Right lobe of liver (tissue), 6 donors: ENCODE data around the gene PIGZ. TPM values are rescaled to one million over a fixed set of nuclear protein-coding genes. Genes with fewer than 3 reads are reported as not detected.

Experiments used
- ATAC-seq, 4 donors: fragments of 200-7000 bp; cut with Tn5 transposase; one replicate each; pipeline ENCODE4 v1.9.1; 2020; ENCODE audit warnings: mild to moderate bottlenecking in 4 of 4, moderate library complexity in 4 of 4
- DNase-seq, 3 donors: peaks; one replicate each; pipeline ENCODE4 v3.0.0-alpha.2; 2020
- H3K27ac ChIP-seq, 3 donors: fragments of 200-600 bp; one replicate each; pipeline ENCODE4 v1.8.0; 2022
- H3K27me3 ChIP-seq, 2 donors: fragments of 200-600 bp; one replicate each; pipeline ENCODE4 v1.8.0; 2022
- H3K36me3 ChIP-seq, 4 donors: fragments of 200-600 bp; sonication (generic) in 1 of 4; one replicate each; pipeline versions ENCODE4 v1.5.1 to v1.8.0; 2017 to 2022; ENCODE audit warnings: control low read depth in 1 of 4
- H3K4me1 ChIP-seq, 4 donors: fragments of 200-600 bp; sonication (generic) in 1 of 4; one replicate each; pipeline versions ENCODE4 v1.5.1 to v1.8.0; 2017 to 2022; ENCODE audit warnings: control low read depth in 1 of 4
- H3K4me3 ChIP-seq, 3 donors: fragments of 200-600 bp; one replicate each; pipeline ENCODE4 v1.8.0; 2022
- H3K9me3 ChIP-seq, 4 donors: fragments of 200-600 bp; sonication (generic) in 1 of 4; one replicate each; pipeline versions ENCODE4 v1.5.1 to v1.8.0; 2017 to 2022; ENCODE audit warnings: control low read depth in 1 of 4
- CTCF ChIP-seq, 4 donors: fragments of 200-600 bp in 3 of 4; fragments of 450-650 bp in 1 of 4; IDR thresholded peaks; one replicate each; pipeline versions ENCODE4 v1.5.1 to v1.8.0; 2016 to 2022; ENCODE audit warnings: antibody characterized with exemption in 4 of 4, mild to moderate bottlenecking in 2 of 4
- POLR2A ChIP-seq: fragments of 450-650 bp; IDR thresholded peaks from one replicate; pipeline ENCODE4 v1.6.1; 2017; ENCODE audit warnings: antibody characterized with exemption, mild to moderate bottlenecking
- WGBS: methylation state at CpG from one replicate; pipeline ENCODE4 v1.1.6; 2018; ENCODE audit warnings: low coverage, low lambda C conversion rate; ENCODE audit not compliant: insufficient coverage; ENCODE audit errors: missing lambda C conversion rate; 5-methylcytosine and 5-hydroxymethylcytosine counted together
- intact Hi-C, 2 donors: fragments of 100-400 bp; cut with DNase I; formaldehyde crosslinking; loops; one replicate each; pipeline versions ENCODE4 v1.11.2 to v1.14.1; 2022
- total RNA-seq, 6 experiments: library from RNA; depleted of rRNA in 2 of 6; stranded (reverse); fragments of >200 nt in 2 of 6; fragmentation: NEBNext Ultra II Directional in 3 of 6; extraction: Animal tissue kit (Norgen Biotek cat#: 25700) in 3 of 6; gene quantifications; one replicate each; pipeline versions ENCODE4 v1.1.0 to v1.2.4, GENCODE V29; 2016 to 2023
- donor health status: DM: no; HTN: yes; CAD: no.
- donor health status: DM: no; HTN: no; CAD: no.
- donor health status: DM: no; HTN: no; CAD: no.
- donor health status: DM: no; HTN: yes; CAD: no.
- donor health status: DM: no; HTN: yes; CAD: no.

The PIGZ gene
- total RNA-seq, 6 experiments from 2014 or later = 1.2 to 2.8 (median 2.4) TPM

- intact Hi-C loops = loop anchor here in 1 of 2 donors (10.0 kb wide), 1 partner anchor 178 kb away; no protein-coding TSS in a partner anchor
- H3K27ac ChIP-seq = no peak overlapping the region
- WGBS = no CpG with 5 or more reads among the region's 11 CpGs
- no peak overlapping the region for H3K4me3 ChIP-seq
- H3K27me3 ChIP-seq = no peaks in the 10 kb centered on the region
- ATAC-seq = no peak
- H3K36me3 ChIP-seq = no peaks in the 10 kb centered on the region
- TF ChIP-seq CTCF (IDR thresholded peaks at IDR 0.05) (no peak), POLR2A (no peak)
- DNase-seq = peak in 2 of 3 donors; percentile 17 to 53
- H3K9me3 ChIP-seq = no peaks in the 10 kb centered on the region
- H3K4me1 ChIP-seq = no peaks in the 10 kb centered on the region
These were observed 37.8 kb upstream of the PIGZ start for GRCh38 chr3:197006446-197006845.

- no peak for TF ChIP-seq POLR2A
- TF ChIP-seq CTCF (IDR thresholded peaks at IDR 0.05) = no peak
- peak overlapping the region in 1 of 3 donors; percentile 18 for H3K27ac ChIP-seq
These were observed 35.1 kb upstream of the PIGZ start for GRCh38 chr3:197003461-197004385.

GRCh38 chr3:197002701-197003454, 34.2 kb upstream of the PIGZ start:
- WGBS = no CpG with 5 or more reads among the region's 113 CpGs
- peak overlapping the region in 1 of 3 donors; percentile 18 for H3K27ac ChIP-seq

More at GRCh38 chr3:197003461-197004385, 35.1 kb upstream of the PIGZ start:
- H3K4me1 ChIP-seq = no peaks in the 10 kb centered on the region
- H3K36me3 ChIP-seq = no peaks in the 10 kb centered on the region
- intact Hi-C loops = loop anchor here (5.0 to 10.0 kb wide), 2 partner anchors 181 to 184 kb away; no protein-coding TSS in a partner anchor
- 100% methylated on average over 2 of the region's 61 CpGs for WGBS
- peak overlapping the region; percentile 37 to 56 (median 50) for H3K4me3 ChIP-seq
- ATAC-seq = peak in 1 of 4 donors; percentile 4
- DNase-seq = peak in 2 of 3 donors; percentile 27 to 67
- H3K27me3 ChIP-seq = no peaks in the 10 kb centered on the region
- H3K9me3 ChIP-seq = no peaks in the 10 kb centered on the region

More at GRCh38 chr3:197002701-197003454, 34.2 kb upstream of the PIGZ start:
- Histone ChIP-seq H3K4me3 (peak overlapping the region; percentile 45 to 56 (median 50)), H3K9me3 (no peaks in the 10 kb centered on the region), H3K36me3 (no peaks in the 10 kb centered on the region), H3K4me1 (no peaks in the 10 kb centered on the region), H3K27me3 (no peaks in the 10 kb centered on the region)
- peak; percentile 89 to 94 (median 91) for DNase-seq
- intact Hi-C loops = loop anchor here (5.0 to 10.0 kb wide), 2 partner anchors 182 to 184 kb away; no protein-coding TSS in a partner anchor
- TF ChIP-seq POLR2A = no peak
- TF ChIP-seq CTCF (IDR thresholded peaks at IDR 0.05) = peak; percentile 65 to 90 (median 78)
- ATAC-seq = peak; percentile 91 to 95 (median 92)
